ENCODE data around the gene EPX. TPM values are rescaled to one million over a fixed set of nuclear protein-coding genes. Genes with fewer than 3 reads are reported as not detected.

The EPX gene
- total RNA-seq, 1 experiment from 2014 or later: not detected

- BruUV-seq (replicated peaks): no TSS peak
- Mint-ChIP-seq H3K4me1 (ENCODE audit: insufficient read depth, unreplicated experiment) (peaks cover 17% of the 10 kb centered on the region), H3K27me3 (ENCODE audit: insufficient read depth, unreplicated experiment) (no peaks in the 10 kb centered on the region), H3K36me3 (ENCODE audit: insufficient read depth, unreplicated experiment) (peaks cover 7% of the 10 kb centered on the region), H3K4me3 (ENCODE audit: unreplicated experiment) (peak overlapping the region; percentile 88), H3K9me3 (ENCODE audit: unreplicated experiment) (no peaks in the 10 kb centered on the region), H3K27ac (ENCODE audit: low read depth, unreplicated experiment) (peak overlapping the region; percentile 95)
- POLR2A ChIA-PET: interaction anchor here (0.6 to 2.3 kb wide), 4 partner anchors 132 to 801 kb away, joined by 4 to 11 read pairs (median 8); partner anchors contain the start of genes RNF43 and SUPT4H1
- intact Hi-C loops (cut with micrococcal nuclease): no loop called here
- peak; percentile 4 for DNase-seq (ENCODE audit: unreplicated experiment)
- no peak for TF ChIP-seq CTCF (IDR thresholded peaks at IDR 0.05; ENCODE audit: unreplicated experiment)
- CTCF ChIA-PET: interaction anchor here (0.5 to 1.1 kb wide), 3 partner anchors 11 to 447 kb away, joined by 3 to 4 read pairs (median 3); no protein-coding TSS in a partner anchor
Observed at GRCh38 chr17:58219789-58220183, 27.3 kb downstream of the EPX start.

GRCh38 chr17:58224315-58224714 lies 31.8 kb downstream of the EPX start:
- Mint-ChIP-seq H3K4me3 (ENCODE audit: unreplicated experiment) (no peak overlapping the region), H3K4me1 (ENCODE audit: insufficient read depth, unreplicated experiment) (peaks cover 14% of the 10 kb centered on the region), H3K27ac (ENCODE audit: low read depth, unreplicated experiment) (no peak overlapping the region), H3K9me3 (ENCODE audit: unreplicated experiment) (no peaks in the 10 kb centered on the region), H3K27me3 (ENCODE audit: insufficient read depth, unreplicated experiment) (peaks cover 19% of the 10 kb centered on the region), H3K36me3 (ENCODE audit: insufficient read depth, unreplicated experiment) (peaks cover 4% of the 10 kb centered on the region)
- no TSS peak for BruUV-seq (replicated peaks)
- ChIA-PET CTCF (no interaction called here), POLR2A (no interaction called here)
- intact Hi-C loops (cut with micrococcal nuclease): no loop called here
- no peak for TF ChIP-seq CTCF (IDR thresholded peaks at IDR 0.05; ENCODE audit: unreplicated experiment)
- DNase-seq (ENCODE audit: unreplicated experiment): peak; percentile 34

DNA sequence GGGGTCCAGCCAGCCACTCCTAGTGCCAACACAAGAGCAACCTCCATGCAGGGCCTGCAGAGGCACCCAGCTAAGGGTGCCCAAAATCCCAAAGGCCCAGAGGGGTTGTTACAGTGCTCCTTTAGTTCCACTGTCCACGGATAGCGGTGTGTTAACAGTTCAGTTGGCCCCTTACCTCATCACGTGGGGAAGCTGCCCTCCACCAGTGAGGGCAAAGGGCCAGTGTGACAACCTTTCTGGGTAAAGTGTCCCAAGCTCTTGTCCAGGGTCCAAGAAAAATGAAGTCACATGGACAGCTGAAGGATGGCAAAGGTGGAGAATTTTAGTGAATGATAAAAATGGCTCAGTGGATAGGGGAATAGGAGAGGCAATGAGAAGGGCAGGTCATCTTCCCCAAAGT lies 35.2 kb downstream of the EPX start:
- POLR2A ChIA-PET: interaction anchor here (0.5 to 1.0 kb wide), 3 partner anchors 9 to 1687 kb away, joined by 3 read pairs; no protein-coding TSS in a partner anchor
- CTCF ChIA-PET: interaction anchor here (0.6 to 1.3 kb wide), 2 partner anchors 23 to 425 kb away, joined by 3 read pairs; no protein-coding TSS in a partner anchor
- no peak for DNase-seq (ENCODE audit: unreplicated experiment)
- no peaks in the 10 kb centered on the region for H3K9me3 Mint-ChIP-seq (ENCODE audit: unreplicated experiment)
- no peaks in the 10 kb centered on the region for H3K36me3 Mint-ChIP-seq (ENCODE audit: insufficient read depth, unreplicated experiment)
- peaks cover 39% of the 10 kb centered on the region for H3K27me3 Mint-ChIP-seq (ENCODE audit: insufficient read depth, unreplicated experiment)
- H3K27ac Mint-ChIP-seq (ENCODE audit: low read depth, unreplicated experiment): no peak overlapping the region
- H3K4me1 Mint-ChIP-seq (ENCODE audit: insufficient read depth, unreplicated experiment): peaks cover 10% of the 10 kb centered on the region
- no peak for TF ChIP-seq CTCF (IDR thresholded peaks at IDR 0.05; ENCODE audit: unreplicated experiment)
- no TSS peak for BruUV-seq (replicated peaks)
- intact Hi-C loops (cut with micrococcal nuclease): no loop called here
- no peak overlapping the region for H3K4me3 Mint-ChIP-seq (ENCODE audit: unreplicated experiment)

DNA sequence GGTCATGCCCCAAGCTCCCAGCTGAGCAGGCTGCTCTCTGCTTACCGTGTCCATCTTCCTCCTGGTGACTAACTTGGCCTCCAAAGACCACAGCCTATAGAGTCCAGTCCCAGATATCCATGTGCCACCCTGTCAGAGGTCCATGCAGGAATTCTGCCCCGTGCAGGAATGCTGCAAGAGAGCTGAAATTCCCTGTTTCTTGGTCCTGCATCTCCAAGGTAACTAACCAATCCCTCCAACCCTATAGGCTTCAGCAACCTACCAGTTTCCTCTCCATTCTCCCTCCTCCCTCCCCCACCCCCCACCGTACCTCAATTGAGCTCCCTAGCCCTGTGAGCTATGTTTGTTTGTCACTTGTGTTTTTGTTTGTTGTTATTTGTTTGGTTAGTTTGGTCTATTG lies 36.2 kb downstream of the EPX start:
- Mint-ChIP-seq H3K4me3 (ENCODE audit: unreplicated experiment) (no peak overlapping the region), H3K36me3 (ENCODE audit: insufficient read depth, unreplicated experiment) (no peaks in the 10 kb centered on the region), H3K9me3 (ENCODE audit: unreplicated experiment) (no peaks in the 10 kb centered on the region), H3K27ac (ENCODE audit: low read depth, unreplicated experiment) (no peak overlapping the region), H3K4me1 (ENCODE audit: insufficient read depth, unreplicated experiment) (peaks cover 10% of the 10 kb centered on the region), H3K27me3 (ENCODE audit: insufficient read depth, unreplicated experiment) (peaks cover 41% of the 10 kb centered on the region)
- intact Hi-C loops (cut with micrococcal nuclease): no loop called here
- no TSS peak for BruUV-seq (replicated peaks)
- ChIA-PET CTCF (interaction anchor here (1.0 kb wide), 2 partner anchors 10 to 230 kb away, joined by 3 read pairs; partner anchors contain the start of gene LPO), POLR2A (interaction anchor here (1.0 kb wide), 1 partner anchor 8 kb away, joined by 3 read pairs; no protein-coding TSS in a partner anchor)
- no peak for TF ChIP-seq CTCF (IDR thresholded peaks at IDR 0.05; ENCODE audit: unreplicated experiment)
- DNase-seq (ENCODE audit: unreplicated experiment): no peak

Data from MCF 10A (cell line).